NCI-H2196 (cell line): ENCODE results near the gene PCDHB11.
"Not testable (repeated sequence)": the region's sequence is repeated elsewhere in the genome, so short reads cannot be mapped to it uniquely, and the experiment has no call there.

Source experiments
- DNase-seq: peaks from one replicate; lab custom pipeline; 2025; ENCODE audit not compliant: unreplicated experiment; lab: John Stamatoyannopoulos, UW

Gene PCDHB11

GRCh38 chr5:141199359-141200235, at the start of gene PCDHB11:
Gene PCDHB11, plus strand, starts transcription at chr5:141199627. Its CDS starts 148 bp downstream, at chr5:141199775.
- DNase-seq, result peak; percentile 7

DNA sequence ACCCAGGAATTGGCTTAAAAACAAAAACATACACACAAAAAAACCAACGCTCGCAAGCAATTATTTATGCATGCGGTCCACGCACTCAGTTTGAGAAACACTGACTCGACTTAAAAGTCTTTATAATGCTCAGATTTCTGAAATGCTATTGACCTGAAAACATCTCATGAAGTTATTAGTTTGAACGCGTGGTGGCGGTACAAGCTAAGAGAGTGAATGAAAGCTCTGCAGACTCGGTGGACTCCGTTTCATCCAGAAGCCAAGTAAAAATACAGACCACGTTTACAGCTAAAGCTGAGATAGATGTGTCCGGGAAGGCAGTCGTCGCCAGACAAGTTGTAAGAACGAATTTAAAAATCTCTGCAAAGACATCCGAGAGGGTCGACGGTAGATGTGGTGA, 49.6 kb upstream of the PCDHB11 start, which contains the start of gene PCDHB6:
TSS of gene PCDHB6 (plus strand) at position 246 of the 400 bp plus-strand sequence. CDS start 201 bp downstream, outside the sequence.
- no peak for DNase-seq

GRCh38 chr5:141150224-141150992, 49.0 kb upstream of the PCDHB11 start:
- no peak for DNase-seq

- DNase-seq, result no peak
Observed at GRCh38 chr5:141150993-141151325, 48.5 kb upstream of the PCDHB11 start.

- not testable (repeated sequence) for DNase-seq
Observed at GRCh38 chr5:141151632-141152031, 47.8 kb upstream of the PCDHB11 start.

DNA sequence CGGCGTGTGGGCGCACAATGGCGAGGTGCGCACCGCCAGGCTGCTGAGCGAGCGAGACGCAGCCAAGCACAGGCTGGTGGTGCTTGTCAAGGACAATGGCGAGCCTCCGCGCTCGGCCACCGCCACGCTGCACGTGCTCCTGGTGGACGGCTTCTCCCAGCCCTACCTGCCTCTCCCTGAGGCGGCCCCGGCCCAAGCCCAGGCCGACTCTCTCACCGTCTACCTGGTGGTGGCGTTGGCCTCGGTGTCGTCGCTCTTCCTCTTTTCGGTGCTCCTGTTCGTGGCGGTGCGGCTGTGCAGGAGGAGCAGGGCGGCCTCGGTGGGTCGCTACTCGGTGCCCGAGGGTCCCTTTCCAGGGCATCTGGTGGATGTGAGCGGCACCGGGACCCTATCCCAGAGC, 47.3 kb upstream of the PCDHB11 start:
- not testable (repeated sequence) for DNase-seq

DNA sequence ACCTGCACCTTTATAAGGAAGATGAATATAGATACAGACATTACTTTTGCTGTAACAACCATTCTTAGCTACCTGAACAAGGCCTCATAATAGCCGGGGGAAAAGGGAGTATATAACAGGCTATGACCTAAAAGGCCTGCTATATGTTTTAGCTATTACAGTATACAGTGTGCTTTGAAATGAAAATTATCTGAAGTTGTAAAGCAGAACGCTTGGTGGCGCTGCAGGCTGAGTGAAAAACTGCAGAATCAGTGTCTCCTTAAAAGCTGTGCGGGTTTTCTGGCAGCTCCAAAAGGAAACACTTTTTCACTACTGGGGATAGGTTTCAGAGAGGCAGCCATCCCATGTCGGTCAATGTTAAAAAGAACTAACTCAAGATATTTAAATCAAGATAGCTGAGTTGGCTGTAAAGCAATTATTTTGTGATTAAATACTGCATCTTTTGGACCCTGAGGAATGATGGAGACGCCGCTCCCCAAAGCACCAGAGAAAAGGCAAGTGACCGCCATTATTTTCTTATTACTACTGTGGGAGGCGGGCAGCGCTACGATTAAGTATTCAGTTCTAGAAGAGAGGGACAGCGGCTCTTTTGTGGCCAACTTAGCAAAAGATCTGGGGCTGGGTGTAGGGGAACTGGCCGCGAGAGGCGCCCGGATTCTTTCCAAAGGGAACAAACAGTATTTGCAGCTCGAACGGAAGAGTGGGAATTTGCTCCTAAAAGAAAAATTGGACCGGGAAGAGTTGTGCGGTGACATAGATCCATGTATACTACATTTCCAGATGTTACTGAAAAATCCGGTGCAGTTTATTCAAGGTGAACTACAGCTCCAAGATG, 43.7 kb upstream of the PCDHB11 start:
- no peak for DNase-seq

- DNase-seq, result not testable (repeated sequence)
Observed at GRCh38 chr5:141157356-141157755, 42.1 kb upstream of the PCDHB11 start.

- not testable (repeated sequence) for DNase-seq
Observed at GRCh38 chr5:141157901-141158300, 41.5 kb upstream of the PCDHB11 start.

DNA sequence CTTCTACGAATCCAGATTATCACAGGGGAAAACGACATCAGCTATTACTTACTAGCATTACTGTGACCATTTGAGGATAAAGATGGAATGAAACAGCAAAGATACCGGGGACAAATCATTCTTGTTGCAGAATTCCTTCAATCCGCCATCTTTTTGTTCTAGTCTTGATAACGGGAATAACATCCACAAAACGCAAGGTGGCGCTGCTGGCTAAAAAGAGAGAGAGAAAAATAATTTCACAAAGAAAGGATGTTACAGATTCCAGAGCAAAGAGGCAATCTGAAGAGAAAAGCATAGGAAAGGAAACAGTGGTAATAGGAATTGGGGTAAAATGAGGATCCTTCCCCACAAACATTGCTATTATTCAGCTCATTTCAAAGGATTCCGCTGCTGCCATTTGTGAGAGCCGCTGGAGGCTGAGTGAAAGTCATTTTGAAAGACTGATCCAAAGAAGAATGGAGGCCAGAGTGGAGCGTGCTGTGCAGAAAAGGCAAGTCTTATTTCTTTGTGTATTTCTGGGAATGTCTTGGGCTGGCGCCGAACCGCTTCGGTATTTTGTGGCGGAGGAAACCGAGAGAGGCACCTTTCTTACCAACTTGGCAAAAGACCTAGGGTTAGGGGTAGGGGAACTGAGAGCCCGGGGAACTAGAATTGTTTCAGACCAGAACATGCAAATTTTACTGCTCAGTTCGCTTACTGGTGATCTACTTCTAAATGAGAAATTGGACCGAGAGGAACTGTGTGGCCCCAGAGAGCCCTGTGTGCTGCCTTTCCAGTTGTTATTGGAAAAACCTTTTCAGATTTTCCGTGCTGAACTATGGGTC, 26.8 kb upstream of the PCDHB11 start, which contains the start of gene PCDHB7:
TSS of gene PCDHB7 (plus strand) at position 264 of the 824 bp plus-strand sequence. CDS start at position 456, 192 bp downstream.
- DNase-seq, result peak; percentile 42

DNA sequence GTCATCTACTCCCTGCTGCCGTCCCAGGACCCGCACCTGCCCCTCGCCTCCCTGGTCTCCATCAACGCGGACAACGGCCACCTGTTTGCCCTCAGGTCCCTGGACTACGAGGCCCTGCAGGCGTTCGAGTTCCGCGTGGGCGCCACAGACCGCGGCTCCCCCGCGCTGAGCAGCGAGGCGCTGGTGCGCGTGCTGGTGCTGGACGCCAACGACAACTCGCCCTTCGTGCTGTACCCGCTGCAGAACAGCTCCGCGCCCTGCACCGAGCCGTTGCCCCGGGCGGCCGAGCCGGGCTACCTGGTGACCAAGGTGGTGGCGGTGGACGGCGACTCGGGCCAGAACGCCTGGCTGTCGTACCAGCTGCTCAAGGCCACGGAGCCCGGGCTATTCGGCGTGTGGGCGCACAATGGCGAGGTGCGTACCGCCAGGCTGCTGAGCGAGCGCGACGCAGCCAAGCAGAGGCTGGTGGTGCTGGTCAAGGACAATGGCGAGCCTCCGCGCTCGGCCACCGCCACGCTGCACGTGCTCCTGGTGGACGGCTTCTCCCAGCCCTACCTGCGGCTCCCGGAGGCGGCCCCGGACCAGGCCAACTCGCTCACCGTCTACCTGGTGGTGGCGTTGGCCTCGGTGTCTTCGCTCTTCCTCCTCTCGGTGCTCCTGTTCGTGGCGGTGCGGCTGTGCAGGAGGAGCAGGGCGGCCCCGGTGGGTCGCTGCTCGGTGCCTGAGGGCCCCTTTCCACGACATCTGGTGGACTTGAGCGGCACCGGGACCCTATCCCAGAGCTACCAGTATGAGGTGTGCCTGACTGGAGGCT, 24.9 kb upstream of the PCDHB11 start:
- not testable (repeated sequence) for DNase-seq

DNA sequence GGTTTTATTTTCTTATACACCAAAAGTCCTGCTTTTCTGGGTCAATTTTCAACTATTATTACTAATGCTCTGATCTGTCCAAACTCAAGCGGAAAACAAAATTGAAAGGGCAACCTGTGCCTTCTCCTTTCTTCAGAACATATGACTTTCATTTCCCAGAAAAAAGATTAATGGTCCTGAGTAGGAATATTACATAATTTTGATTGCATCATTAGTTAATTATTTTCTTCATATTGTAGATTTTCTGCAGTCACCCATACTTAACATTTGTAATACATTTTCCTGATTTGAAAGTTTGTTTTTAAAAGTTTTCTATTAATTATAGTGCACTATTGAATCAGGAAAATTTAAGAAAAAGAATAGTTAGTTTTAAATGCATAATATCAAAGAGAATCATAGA, 23.5 kb upstream of the PCDHB11 start:
- DNase-seq, result no peak

GRCh38 chr5:141177577-141178191, 21.7 kb upstream of the PCDHB11 start, which contains the start of gene PCDHB8:
Gene PCDHB8, plus strand, starts transcription at chr5:141177790. Its CDS starts 245 bp downstream, at chr5:141178035.
- DNase-seq, result peak; percentile 52

DNA sequence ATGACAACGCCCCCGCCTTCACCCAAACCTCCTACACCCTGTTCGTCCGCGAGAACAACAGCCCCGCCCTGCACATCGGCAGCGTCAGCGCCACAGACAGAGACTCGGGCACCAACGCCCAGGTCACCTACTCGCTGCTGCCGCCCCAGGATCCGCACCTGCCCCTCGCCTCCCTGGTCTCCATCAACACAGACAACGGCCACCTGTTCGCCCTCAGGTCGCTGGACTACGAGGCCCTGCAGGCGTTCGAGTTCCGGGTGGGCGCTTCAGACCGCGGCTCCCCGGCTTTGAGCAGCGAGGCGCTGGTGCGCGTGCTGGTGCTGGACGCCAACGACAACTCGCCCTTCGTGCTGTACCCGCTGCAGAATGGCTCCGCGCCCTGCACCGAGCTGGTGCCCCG, 20.1 kb upstream of the PCDHB11 start:
- not testable (repeated sequence) for DNase-seq

- not testable (repeated sequence) for DNase-seq
Observed at GRCh38 chr5:141179876-141180275, 19.6 kb upstream of the PCDHB11 start.

GRCh38 chr5:141180313-141180712, 19.1 kb upstream of the PCDHB11 start:
- no peak for DNase-seq

DNA sequence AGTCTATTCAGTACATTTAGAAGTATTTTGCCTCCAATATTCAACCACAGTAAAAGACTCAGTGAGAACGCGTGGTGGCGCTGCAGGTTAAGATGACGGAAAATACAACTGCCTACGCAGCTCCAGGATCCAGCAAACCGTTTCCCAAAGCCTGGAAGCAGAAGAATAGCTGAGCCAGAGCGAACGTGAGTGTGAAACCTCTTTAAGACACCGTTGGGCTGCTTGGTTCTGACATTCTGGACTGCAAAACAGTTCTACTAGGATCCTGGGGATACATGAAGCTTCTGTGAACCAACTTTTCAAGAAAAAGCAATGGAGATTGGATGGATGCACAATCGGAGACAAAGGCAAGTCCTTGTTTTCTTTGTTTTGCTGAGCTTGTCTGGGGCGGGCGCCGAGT, 17.2 kb upstream of the PCDHB11 start, which contains the start of gene PCDHB16:
TSS of gene PCDHB16 (plus strand) at position 140 of the 400 bp plus-strand sequence. CDS start at position 313, 173 bp downstream.
- DNase-seq, result no peak

- not testable (repeated sequence) for DNase-seq
Observed at GRCh38 chr5:141184117-141184855, 15.1 kb upstream of the PCDHB11 start.
